Liver (tissue), 9 donors: ENCODE measurements around the gene MGAT4A. TPM values are rescaled to one million over a fixed set of nuclear protein-coding genes. Genes with fewer than 3 reads are reported as not detected.

Experiments
- DNase-seq: peaks from one replicate; pipeline ENCODE4 v3.0.0-alpha.2; 2017; ENCODE audit warnings: low spot score
- H3K27ac ChIP-seq, 2 donors: one replicate each; pipeline ENCODE4 v1.7.0; 2013; ENCODE audit warnings: inconsistent platforms in 2 of 2, low read length in 2 of 2, control low read depth in 1 of 2, low read depth in 1 of 2, mild to moderate bottlenecking in 1 of 2
- H3K27me3 ChIP-seq, 4 donors: one replicate each; pipeline versions ENCODE4 v1.6.1 to v1.7.0; 2013; ENCODE audit warnings: low read length in 3 of 4, inconsistent platforms in 1 of 4, mild to moderate bottlenecking in 1 of 4, moderate library complexity in 1 of 4; ENCODE audit not compliant: control insufficient read depth in 4 of 4, insufficient read depth in 4 of 4
- H3K36me3 ChIP-seq, 4 donors: one replicate each; pipeline versions ENCODE4 v1.6.1 to v1.7.0; 2013; ENCODE audit warnings: low read length in 3 of 4, mild to moderate bottlenecking in 3 of 4, low read depth in 1 of 4, moderate library complexity in 1 of 4; ENCODE audit not compliant: control insufficient read depth in 4 of 4, insufficient read depth in 3 of 4
- H3K4me1 ChIP-seq, 4 donors: one replicate each; pipeline versions ENCODE4 v1.6.1 to v1.7.0; 2013; ENCODE audit warnings: low read length in 3 of 4, mild to moderate bottlenecking in 3 of 4, moderate library complexity in 1 of 4; ENCODE audit not compliant: control insufficient read depth in 4 of 4, insufficient read depth in 4 of 4
- H3K4me3 ChIP-seq, 3 donors: one replicate each; pipeline versions ENCODE4 v1.6.1 to v1.7.0; 2013; ENCODE audit warnings: low read length in 3 of 3, control low read depth in 1 of 3, low read depth in 1 of 3, mild to moderate bottlenecking in 1 of 3
- H3K9ac ChIP-seq, 2 donors: one replicate each; pipeline ENCODE4 v1.7.0; 2013; ENCODE audit warnings: low read length in 2 of 2, mild to moderate bottlenecking in 2 of 2, moderate library complexity in 2 of 2, control low read depth in 1 of 2, low read depth in 1 of 2
- H3K9me3 ChIP-seq, 4 donors: one replicate each; pipeline versions ENCODE4 v1.6.1 to v1.7.0; 2013; ENCODE audit warnings: low read length in 3 of 4; ENCODE audit not compliant: control insufficient read depth in 4 of 4
- ATF3 ChIP-seq: IDR thresholded peaks from 2 replicates; pipeline ENCODE4 v1.6.1; 2016; ENCODE audit warnings: antibody characterized with exemption
- CTCF ChIP-seq: fragments of 150-350 bp; IDR thresholded peaks from 2 replicates; pipeline ENCODE4 v1.5.1; 2017; ENCODE audit warnings: improper control_type of control experiment, low read depth, low read length; ENCODE audit not compliant: missing input control
- EGR1 ChIP-seq, 2 donors: IDR thresholded peaks; 2 replicates each; pipeline ENCODE4 v1.6.1; 2016 to 2018; ENCODE audit warnings: antibody characterized with exemption in 2 of 2, low read depth in 2 of 2
- FOXA1 ChIP-seq: IDR thresholded peaks from 2 replicates; pipeline ENCODE4 v1.6.1; 2016; ENCODE audit warnings: antibody characterized with exemption
- GABPA ChIP-seq, 2 donors: IDR thresholded peaks in 1 of 2; conservative IDR thresholded peaks in 1 of 2; 2 replicates each; pipeline ENCODE4 v1.6.1; 2016; ENCODE audit warnings: antibody characterized with exemption in 2 of 2, mild to moderate bottlenecking in 1 of 2, moderate library complexity in 1 of 2
- HNF4A ChIP-seq, 2 donors: conservative IDR thresholded peaks; 2 replicates each; pipeline ENCODE4 v1.6.1; 2016; ENCODE audit warnings: antibody characterized with exemption in 2 of 2, mild to moderate bottlenecking in 2 of 2
- HNF4G ChIP-seq: IDR thresholded peaks from 2 replicates; pipeline ENCODE4 v1.6.1; 2016; ENCODE audit warnings: antibody characterized with exemption
- JUND ChIP-seq, 2 donors: IDR thresholded peaks; 2 replicates each; pipeline ENCODE4 v1.6.1; 2016; ENCODE audit warnings: antibody characterized with exemption in 2 of 2
- MAX ChIP-seq: IDR thresholded peaks from 2 replicates; pipeline ENCODE4 v1.6.1; 2016; ENCODE audit warnings: antibody characterized with exemption
- NR2F2 ChIP-seq: IDR thresholded peaks from 2 replicates; pipeline ENCODE4 v1.6.1; 2016; ENCODE audit warnings: antibody characterized with exemption
- RAD21 ChIP-seq, 2 donors: IDR thresholded peaks; 2 replicates each; pipeline ENCODE4 v1.6.1; 2016; ENCODE audit warnings: antibody characterized with exemption in 2 of 2, mild to moderate bottlenecking in 2 of 2
- REST ChIP-seq: IDR thresholded peaks from 2 replicates; pipeline ENCODE4 v1.6.1; 2016; ENCODE audit warnings: antibody characterized with exemption, mild to moderate bottlenecking
- RXRA ChIP-seq, 2 donors: IDR thresholded peaks; 2 replicates each; pipeline ENCODE4 v1.6.1; 2017 to 2018; ENCODE audit warnings: antibody characterized with exemption in 2 of 2, mild to moderate bottlenecking in 1 of 2
- SP1 ChIP-seq: IDR thresholded peaks from 2 replicates; pipeline ENCODE4 v1.6.1; 2018; ENCODE audit warnings: antibody characterized with exemption, mild to moderate bottlenecking
- YY1 ChIP-seq: IDR thresholded peaks from 2 replicates; pipeline ENCODE4 v1.6.1; 2016; ENCODE audit warnings: antibody characterized with exemption, mild to moderate bottlenecking
- ZBTB33 ChIP-seq: IDR thresholded peaks from 2 replicates; pipeline ENCODE4 v1.6.1; 2016; ENCODE audit warnings: antibody characterized with exemption
- WGBS: extraction: QIAGEN DNeasy Blood & Tissue Kit; methylation state at CpG from one replicate; pipeline ENCODE4 v1.1.7; 2013; 5-methylcytosine and 5-hydroxymethylcytosine counted together
- polyA plus RNA-seq, 2 donors: library from polyadenylated mRNA; stranded (reverse) in 1 of 2; unstranded in 1 of 2; fragments of 200-250 nt in 1 of 2; fragments of >200 nt in 1 of 2; fragmentation: Nextera tagmentation in 1 of 2; extraction: Ambion mirVana in 1 of 2; gene quantifications; one replicate each; pipeline versions ENCODE4 v1.2.1 to v1.2.3, GENCODE V29; 2013 to 2015
- total RNA-seq, 2 donors: library from RNA; depleted of rRNA; stranded (reverse); fragments of >200 nt; gene quantifications; one replicate each; pipeline ENCODE4 v1.2.3, GENCODE V29; 2014
- donor health status: healthy.
- donor health status: healthy.
- donor health status: healthy.
- donor health status: healthy.
- donor health status: healthy.

The MGAT4A gene
- total and polyA plus RNA-seq, 4 donors, result 2.7 to 17.3 (median 5.4) TPM

GRCh38 chr2:98634406-98635092, 96.4 kb downstream of the MGAT4A start (continued):
- TF ChIP-seq MAX, result no peak

GRCh38 chr2:98632351-98632750, 98.6 kb downstream of the MGAT4A start:
- peaks cover 0 to 13% (median 6%) of the 10 kb centered on the region in 4 donors for H3K36me3 ChIP-seq

More at GRCh38 chr2:98632351-98632750, 98.6 kb downstream of the MGAT4A start:
- Histone ChIP-seq H3K4me3 (no peak overlapping the region), H3K27me3 (no peaks in the 10 kb centered on the region), H3K9me3 (no peaks in the 10 kb centered on the region), H3K9ac (no peak overlapping the region), H3K4me1 (no peaks in the 10 kb centered on the region), H3K27ac (no peak overlapping the region)
- no peak for DNase-seq
- TF ChIP-seq FOXA1 (no peak), REST (no peak), ZBTB33 (no peak), NR2F2 (no peak), HNF4A (conservative IDR thresholded peaks at IDR 0.05) (no peak), HNF4G (no peak), RAD21 (IDR thresholded peaks at IDR 0.05) (no peak), JUND (IDR thresholded peaks at IDR 0.05) (no peak), GABPA (IDR thresholded peaks at IDR 0.05 in 1 of 2, conservative IDR thresholded peaks at IDR 0.05 in 1 of 2) (no peak), CTCF (no peak), RXRA (IDR thresholded peaks at IDR 0.05) (no peak), ATF3 (no peak), EGR1 (IDR thresholded peaks at IDR 0.05; ENCODE audit: low read depth in 2 of 2) (no peak), YY1 (no peak), SP1 (no peak)
- WGBS, result 96% methylated on average over 3 of the region's 3 CpGs
